Left forelimb (tissue), 1 donor: ENCODE measurements around the gene ALDH1A2.

Source experiments
- DNase-seq: peaks from one replicate; pipeline ENCODE4 v3.0.0-alpha.2; 2018; ENCODE audit warnings: low spot score

ALDH1A2 gene

DNA sequence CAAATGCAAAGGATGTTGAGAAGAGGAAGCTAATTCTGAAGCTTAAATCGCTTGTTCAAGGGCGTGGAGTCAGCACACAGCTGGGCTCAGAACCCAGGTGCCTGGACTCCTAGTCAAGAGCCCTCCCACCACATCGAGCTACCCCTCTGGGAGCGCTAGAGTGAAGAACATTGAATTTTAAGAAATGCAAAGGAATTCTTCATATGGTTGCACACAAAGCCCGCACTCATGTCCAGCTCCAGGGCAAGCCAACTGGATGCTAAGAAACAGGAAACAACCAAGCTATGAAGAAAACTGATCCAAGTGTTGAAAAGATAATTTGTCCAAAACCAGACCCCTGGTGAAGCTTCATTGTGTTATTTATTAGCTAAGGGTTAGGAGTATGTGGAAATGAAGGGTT is 122.3 kb downstream of the ALDH1A2 start:
- no peak for DNase-seq

DNA sequence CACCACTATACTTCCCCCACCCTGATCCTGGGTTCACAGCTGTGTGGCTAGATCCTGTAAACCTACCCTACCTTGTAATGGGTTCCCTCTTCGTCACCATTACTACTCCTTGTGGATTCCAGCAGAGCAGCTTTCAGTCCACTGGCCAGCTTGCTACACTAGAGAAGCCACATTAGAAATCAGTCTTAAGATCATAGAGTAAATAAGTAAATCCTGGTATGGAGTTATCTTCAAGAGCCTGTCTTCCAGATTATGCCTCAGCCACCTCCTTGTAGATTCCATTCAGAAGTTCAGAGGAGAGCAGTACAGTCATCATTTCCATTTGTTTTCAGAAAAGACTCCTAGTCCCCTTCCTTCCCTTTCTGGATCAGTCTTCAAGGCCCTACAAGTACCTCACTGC is 123.7 kb downstream of the ALDH1A2 start:
- no peak for DNase-seq

DNA sequence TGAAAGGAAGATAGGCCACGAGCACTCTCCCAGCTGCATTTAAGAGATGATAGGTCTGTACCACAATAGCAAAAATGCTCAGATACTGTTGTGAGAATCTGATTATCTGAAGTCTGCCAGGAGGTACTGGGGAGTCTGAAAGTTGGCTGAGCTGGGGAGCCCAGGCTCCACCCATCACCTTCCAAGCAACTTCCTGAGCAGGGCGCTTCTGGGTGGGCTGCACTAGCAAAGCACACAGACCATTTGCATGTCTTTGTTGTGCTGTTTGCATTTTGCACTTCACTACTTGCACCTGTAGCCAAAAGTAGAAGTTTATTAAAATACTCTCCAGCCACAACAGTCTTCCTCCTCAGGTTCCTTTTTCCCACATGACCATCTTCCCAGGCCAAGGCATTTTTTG is 133.2 kb downstream of the ALDH1A2 start:
- DNase-seq: no peak

DNA sequence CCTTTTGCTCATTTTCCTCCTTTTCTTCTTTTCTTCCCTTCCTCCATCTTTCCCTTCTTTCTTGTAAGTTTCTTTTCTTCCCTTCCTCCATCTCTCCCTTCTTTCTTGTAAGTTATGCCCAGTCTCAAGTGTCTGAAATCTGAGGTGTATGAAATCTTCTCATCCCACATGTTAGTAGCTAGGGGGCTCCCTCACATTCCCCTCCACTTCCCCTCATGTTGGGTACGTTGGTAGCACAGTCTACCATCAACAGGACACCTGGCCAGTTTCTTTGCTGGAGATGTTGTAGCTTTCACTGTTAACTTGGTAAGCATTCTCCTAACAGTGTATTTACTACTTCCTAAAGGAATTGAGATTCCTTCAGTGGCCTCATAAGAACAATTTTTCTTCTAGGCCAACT is 133.9 kb downstream of the ALDH1A2 start:
- DNase-seq: no peak

DNA sequence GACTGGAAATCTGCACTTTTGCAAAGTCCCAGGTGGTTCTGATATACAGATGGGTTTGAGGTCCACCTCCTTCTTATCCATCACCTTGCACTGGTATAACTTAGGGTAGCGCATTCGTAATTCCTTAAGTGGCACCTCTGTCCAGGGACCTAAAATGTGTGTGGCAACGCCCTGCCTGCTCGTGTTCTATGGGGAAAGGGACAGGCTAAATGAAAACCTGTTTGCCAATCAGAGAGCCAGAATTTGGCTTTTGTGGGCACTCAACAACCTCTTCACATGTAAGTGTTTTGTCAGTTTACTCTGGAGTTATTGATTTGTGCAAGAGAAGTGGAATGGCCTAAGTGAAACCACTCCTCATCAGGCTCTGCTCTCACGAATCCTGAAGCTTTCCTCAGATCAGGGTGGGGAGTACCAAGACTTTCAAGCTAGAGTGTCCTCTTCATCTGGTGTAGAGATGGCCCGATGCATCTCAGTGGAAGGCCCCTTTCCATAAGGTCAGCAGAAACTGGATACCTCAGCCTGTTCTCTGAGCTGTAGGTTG is 138.3 kb downstream of the ALDH1A2 start:
- DNase-seq: no peak

DNA sequence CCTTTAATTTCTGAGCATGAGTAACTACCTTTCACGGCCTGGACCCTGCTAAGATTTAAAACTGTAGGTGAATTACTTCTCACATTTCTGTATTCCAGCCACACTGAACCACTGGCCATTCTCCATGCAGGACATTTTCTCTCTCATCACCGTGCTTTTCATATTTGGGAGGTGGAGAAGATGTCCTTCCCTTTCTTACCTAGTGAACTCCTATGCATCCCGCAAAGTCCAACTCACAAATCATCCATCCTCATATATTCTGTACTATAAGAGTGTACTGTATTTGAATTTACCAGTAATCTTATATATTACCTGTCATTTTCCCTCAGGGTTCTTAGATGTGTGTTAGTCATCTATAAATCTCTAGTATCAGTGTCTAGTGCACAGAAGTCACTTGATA is 139.9 kb downstream of the ALDH1A2 start:
- DNase-seq: no peak

DNA sequence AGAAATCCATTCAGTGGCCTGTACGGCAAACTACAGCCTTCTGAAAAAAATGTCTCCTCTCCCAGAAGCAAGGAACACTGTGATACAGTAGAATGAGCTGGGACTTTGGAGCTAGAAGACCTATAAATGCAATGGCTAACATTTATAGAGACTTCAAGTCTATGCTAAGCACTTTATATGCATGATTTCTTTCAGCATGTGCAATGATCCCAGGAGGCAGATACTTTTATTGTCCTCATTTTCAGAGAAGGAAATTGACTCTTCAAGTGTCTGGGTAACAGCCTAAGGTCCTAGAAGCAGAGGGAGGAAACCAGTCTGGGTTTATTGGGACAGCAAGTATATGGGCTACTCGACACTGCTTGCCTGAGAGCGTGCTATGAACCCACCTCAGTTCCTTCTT is 140.9 kb downstream of the ALDH1A2 start:
- DNase-seq: no peak

DNA sequence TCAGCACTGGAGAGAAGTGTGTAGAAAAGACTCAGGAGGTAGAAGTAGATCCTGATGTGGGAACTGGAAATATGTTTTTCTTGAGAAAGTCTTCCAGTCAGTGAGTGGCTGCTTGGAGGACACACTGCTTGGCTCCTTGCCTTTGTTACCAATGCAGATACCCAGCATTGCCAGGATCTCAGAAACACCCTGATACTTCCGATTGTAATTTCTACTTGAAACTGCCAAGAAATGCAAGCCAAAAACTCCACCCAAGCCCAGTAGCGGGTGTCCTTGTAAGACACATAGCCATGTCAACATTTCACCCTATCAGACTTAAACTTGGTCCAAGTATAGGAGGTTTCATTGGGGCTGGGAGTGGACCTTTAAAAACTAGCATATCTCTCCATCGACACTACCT is 141.8 kb downstream of the ALDH1A2 start:
- DNase-seq: no peak

DNA sequence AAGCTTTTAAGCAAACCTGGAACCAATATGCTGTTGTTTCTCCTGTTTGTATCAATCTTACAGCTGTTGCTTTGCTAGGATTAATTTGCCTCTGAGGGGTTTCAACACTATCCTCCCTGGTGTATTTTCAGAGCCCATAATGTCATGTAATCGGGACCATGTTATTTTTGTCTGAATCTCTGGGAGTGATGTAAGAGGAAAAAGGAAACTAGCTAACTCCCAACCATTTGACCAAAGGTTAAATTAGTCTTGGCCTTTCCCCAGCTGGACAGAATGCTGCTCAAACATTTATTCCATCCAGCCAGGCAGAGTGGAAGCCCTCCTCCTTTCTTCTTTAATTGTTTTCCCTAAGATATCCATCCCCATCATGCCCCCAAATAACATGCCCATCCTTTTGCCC is 142.2 kb downstream of the ALDH1A2 start:
- DNase-seq: no peak

DNA sequence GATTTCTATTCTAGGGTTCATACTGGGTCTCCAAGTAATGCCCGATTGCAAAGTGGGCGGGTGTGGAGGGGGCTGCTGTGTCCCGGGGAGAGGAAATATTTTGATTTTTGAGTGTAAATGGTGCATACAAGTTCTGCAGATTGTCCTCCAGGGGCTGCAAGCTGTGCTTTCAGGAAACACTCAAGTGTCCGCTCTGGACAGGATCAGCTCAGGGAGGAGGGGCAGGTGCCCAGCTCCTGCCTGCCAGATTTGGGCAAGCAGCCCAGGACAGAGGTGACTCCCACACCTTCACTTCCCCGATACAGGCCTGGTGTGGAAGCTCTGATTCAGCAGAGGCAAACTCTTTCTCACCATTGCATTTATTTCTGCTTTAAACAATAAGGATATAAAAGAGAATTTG is 142.7 kb downstream of the ALDH1A2 start:
- no peak for DNase-seq

DNA sequence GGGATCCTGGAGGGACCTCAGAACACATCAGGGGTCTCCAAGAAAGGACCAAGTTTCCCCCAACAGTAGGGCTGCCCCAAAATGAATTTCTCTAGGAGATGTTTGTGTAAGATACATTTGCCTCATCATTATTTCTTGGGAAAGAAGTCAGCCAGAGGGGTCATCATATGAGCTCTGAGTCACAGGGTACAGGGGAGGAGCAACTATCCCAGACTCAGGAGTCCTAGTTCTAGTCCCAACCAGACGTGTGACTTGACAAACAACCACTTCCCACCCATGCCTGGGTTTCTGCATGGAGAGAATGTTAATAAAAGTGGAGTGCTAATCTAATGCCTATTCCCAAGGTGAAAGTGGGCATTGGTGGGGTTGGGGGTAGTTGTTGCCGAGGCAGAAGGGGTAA is 144.1 kb downstream of the ALDH1A2 start:
- DNase-seq: no peak

DNA sequence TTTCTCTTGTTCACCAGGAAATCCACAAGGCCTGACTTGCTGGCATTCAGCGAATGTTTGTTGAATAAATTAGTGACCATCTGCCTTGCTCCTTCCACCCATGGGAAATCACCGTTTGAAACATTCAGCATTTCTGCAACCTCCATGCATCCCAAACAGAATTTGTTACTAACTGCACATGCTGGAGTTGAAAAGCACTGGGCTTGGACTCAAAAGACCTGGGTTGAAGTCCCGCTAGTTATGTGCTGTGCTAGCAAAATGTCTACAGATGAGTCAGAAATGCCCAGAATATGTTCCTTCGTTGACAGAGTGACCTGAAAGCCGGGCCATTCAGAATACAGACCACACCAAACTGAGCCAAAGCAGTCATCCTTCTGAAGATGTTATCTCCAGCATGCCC is 144.6 kb downstream of the ALDH1A2 start:
- DNase-seq: no peak

DNA sequence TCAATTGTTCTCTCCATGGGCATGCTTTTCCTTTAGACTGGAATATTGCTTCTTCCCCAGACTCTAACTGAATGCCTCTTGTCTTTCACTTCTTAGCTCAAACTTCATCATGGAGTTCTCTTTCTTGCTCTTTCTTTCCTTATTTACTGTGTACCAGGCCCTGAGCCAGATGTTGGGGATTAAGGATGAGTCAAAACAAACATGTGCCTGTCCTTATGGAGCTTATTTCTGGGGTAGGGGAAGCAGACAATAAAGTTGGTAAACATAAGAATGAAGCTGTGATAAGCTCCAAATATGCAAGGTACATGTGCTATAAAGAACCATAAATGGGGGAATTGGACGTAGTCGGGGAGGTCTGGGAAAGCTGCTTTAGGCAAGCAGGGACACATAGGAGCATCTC is 145.8 kb downstream of the ALDH1A2 start:
- DNase-seq: no peak

DNA sequence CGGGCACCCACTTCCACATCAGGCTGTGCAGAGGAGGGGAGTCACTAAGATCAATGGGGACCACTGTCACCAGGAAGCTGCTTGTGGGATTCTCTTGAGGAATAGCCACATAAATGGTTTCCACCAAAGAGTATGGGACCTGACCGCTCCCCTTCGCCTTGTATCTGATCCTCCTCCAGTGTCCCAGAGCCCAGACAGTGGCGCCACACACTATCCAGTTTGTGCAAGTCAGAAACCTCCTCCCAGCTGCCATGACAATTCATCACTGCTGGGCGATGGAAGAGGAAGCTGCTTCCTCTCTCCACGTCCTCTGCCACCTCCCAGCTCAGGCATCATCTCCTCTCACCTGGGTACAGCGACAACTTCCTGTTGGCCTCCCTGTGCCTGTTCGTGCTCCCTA is 147.5 kb downstream of the ALDH1A2 start:
- DNase-seq: no peak

DNA sequence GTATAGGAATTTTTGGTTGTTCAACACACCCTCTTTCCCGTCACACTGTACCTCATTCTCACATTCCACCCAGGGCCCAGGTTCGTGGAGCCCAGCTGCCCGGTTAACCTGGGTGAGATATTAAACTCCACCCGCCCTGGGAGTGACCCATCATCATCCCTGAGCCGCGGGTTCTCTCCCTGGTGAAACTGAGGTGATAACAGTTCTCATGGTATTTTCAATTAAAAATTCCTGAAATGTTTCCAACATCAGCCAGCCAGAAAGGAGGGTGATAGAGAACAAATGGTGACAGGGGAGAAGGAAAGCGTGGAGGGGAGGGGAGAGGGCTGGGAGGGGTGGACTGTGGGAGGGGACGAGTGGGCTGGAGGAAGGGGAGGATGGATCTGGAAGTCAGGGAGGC is 148.8 kb downstream of the ALDH1A2 start:
- no peak for DNase-seq

DNA sequence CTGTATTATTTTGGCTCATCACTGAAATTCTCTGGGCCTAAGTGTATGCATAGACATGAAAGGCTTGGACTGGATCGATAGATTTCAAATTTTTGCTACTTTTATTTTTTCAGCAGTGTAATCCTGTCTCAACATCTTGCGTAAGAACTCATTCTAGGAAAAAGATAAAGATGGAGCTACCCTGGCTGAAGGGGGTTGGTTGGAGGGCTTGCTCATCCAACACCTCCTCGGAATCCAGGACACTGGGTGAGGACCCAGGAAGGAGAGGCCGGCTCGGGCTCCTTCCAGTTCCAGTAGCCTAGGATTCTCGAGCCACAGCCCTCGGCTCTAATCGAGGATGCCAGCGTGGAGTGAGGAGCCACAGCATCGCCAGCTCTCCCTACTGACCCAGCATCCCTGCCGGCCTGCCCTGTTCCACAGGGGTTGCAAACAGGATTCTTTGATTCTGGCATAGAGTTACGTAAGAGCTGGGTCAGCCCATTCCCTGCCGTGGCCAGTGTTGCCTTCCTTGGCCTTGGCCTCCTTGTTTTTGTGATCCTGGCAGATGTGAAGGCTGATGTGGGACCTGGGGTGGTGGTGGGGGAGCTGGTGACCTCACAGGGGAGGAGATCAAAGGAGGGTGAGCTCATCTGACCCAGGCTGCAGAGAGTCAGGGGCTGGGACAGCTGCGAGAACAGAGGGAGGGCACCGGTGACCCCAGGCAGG is 149.5 kb downstream of the ALDH1A2 start:
- DNase-seq: no peak

DNA sequence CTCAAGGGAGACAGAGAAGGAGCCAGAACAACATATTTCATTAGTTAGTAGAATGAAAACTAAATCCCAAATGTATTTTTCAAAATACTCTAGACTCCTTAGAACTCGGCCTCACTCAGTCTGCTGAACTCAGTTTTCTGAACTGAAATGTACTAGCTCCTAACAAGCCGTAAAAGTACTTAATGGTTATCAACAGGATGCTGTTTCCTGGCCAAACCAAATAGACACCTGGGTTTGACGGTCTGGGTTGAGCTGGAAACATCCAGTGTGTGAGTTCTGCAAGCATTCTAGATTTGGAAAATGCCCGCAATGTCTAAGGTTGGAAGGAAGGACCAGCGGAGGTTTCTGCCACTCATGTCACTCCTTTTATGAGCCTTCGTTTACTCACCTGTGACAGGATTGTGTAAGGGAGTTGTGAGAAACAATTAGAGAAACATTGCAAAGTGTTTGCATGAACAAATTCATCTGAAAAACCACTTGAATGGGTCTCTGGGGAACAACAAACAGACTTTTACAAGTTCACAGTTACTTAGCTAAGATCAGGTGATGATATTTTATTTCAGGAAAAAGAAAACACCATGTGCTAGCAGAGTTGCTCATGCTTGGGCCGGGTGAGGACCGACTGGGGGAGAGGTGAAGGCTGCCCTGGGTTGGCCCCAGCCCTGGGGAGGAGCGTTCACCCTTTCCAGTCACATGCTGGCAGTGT is 151.0 kb downstream of the ALDH1A2 start:
- DNase-seq: no peak

DNA sequence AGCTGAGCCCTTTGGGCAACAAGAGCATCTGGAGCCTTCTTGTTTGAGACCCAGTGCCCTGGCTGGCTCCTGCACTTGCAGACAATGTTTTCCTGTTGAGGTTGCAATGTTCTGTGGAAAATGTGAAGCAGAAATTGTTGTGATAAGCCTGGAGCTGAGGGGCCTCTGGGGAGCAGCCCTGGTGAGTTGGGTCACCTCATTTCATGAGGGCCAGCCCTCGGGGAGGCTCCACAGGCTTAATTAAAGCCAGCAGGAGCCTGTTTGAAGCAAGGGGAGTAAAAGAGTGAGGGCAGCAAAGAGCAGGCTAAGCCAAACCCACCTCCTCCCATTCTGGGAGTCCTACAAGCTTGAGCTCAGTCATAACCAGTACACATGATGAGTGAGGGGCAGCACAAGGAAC is 154.3 kb downstream of the ALDH1A2 start:
- DNase-seq: no peak

DNA sequence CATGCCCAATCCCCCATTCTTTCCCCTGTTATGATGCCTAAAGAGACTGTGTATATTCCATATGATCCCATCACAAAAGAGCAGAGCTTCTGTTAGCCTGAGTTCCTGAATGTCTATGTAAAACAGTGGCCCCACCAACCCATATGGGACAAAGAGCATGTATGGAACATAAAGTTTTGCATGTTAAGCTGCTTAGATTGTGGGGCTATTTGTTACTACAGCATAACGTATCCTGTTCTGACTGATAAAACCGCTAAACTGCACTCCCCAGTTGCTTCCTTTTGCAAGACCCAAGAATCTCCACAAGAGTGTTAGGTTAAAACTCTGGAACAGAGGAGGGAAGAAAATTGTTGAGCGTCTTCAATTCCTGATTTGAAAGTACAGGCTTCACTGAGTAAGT is 154.8 kb downstream of the ALDH1A2 start:
- no peak for DNase-seq

DNA sequence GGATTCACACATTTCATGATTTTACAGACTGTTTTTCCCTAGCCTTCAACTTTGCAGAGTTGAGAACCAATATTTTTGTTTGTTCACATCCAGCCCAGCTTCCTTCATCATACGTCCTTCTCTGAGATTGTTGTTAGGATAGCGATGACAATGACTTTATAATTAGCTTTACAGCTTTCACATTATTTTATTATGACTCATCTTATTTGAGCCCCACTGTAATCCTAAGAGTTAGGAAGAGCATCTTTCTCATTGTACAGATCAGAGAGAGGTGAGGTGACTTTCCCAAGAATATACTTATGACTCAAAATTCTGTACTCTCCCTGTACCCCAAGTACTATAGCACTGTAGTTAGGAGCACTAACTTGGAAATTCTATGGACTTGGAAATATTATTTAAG is 156.1 kb downstream of the ALDH1A2 start:
- no peak for DNase-seq

DNA sequence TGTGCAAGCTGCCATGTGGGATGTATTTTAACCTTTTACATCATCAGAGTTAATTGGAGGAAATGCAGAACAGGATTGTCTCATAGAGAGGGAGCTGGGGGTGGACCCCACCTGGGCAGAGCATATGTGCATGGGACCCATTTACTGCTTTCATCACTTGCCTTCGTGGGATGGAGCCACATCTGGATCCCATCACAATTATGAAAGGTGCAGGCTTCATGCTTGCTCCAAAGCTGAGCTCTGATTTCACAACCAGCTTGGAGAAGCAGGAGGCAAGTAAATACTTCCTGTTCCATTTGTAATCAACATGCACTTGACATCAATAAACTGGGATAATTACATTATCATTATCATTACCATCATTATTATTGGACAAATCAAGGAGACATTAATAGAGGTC is 161.9 kb downstream of the ALDH1A2 start:
- DNase-seq: no peak
